Kidney (tissue), 14 donors: ENCODE results near the gene OSGEPL1. TPM values are rescaled to one million over a fixed set of nuclear protein-coding genes. Genes with fewer than 3 reads are reported as not detected.

Source experiments
- DNase-seq, 5 donors: peaks; one replicate each; pipeline ENCODE4 v3.0.0-alpha.2; 2013 to 2020
- FAIRE-seq: peaks from 2 replicates; lab custom pipeline; 2012; peaks lifted over from hg19 to GRCh38; lab: Jason Lieb, UNC
- H3K27ac ChIP-seq, 2 donors: one replicate each; pipeline ENCODE4 v1.7.0; 2013; ENCODE audit warnings: low read depth in 2 of 2, low read length in 2 of 2, inconsistent platforms in 1 of 2
- H3K27me3 ChIP-seq: one replicate; pipeline ENCODE4 v1.7.1; 2013; ENCODE audit warnings: low read length, inconsistent platforms; ENCODE audit not compliant: control insufficient read depth, insufficient read depth
- H3K36me3 ChIP-seq, 3 donors: one replicate each; pipeline versions ENCODE4 v1.7.0 to v1.7.1; 2013; ENCODE audit warnings: low read length in 3 of 3, control low read depth in 1 of 3, inconsistent platforms in 1 of 3; ENCODE audit not compliant: insufficient read depth in 3 of 3, control insufficient read depth in 2 of 3
- H3K4me1 ChIP-seq, 3 donors: one replicate each; pipeline versions ENCODE4 v1.7.0 to v1.7.1; 2013; ENCODE audit warnings: low read length in 3 of 3, inconsistent platforms in 1 of 3, low read depth in 1 of 3; ENCODE audit not compliant: control insufficient read depth in 2 of 3, insufficient read depth in 2 of 3
- H3K4me3 ChIP-seq, 3 donors: one replicate each; pipeline versions ENCODE4 v1.7.0 to v1.8.1; 2013; ENCODE audit warnings: low read length in 3 of 3, control low read depth in 1 of 3, inconsistent platforms in 1 of 3
- H3K9ac ChIP-seq, 3 donors: one replicate each; pipeline versions ENCODE4 v1.7.0 to v1.7.1; 2013; ENCODE audit warnings: low read length in 3 of 3, control low read depth in 1 of 3, inconsistent platforms in 1 of 3
- H3K9me3 ChIP-seq, 3 donors: one replicate each; pipeline versions ENCODE4 v1.7.0 to v1.7.1; 2013; ENCODE audit warnings: low read length in 3 of 3, control low read depth in 1 of 3, inconsistent platforms in 1 of 3; ENCODE audit not compliant: control insufficient read depth in 2 of 3, insufficient read depth in 1 of 3
- intact Hi-C: fragments of 100-400 bp; cut with DNase I; formaldehyde crosslinking; loops from one replicate; pipeline ENCODE4 v1.11.1; 2022
- polyA plus RNA-seq: library from polyadenylated mRNA; stranded (reverse); fragments of 350-450 nt; fragmentation: Illumina TruSeq; extraction: RNeasy Lipid Tissue Mini Kit (QIAGEN cat#74804); gene quantifications from one replicate; pipeline ENCODE4 v1.2.3, GENCODE V29; 2014; ENCODE audit warnings: low read depth, low replicate concordance; ENCODE audit not compliant: insufficient read depth
- total RNA-seq: library from RNA; stranded (reverse); fragmentation: NEBNext Ultra II Directional; extraction: Animal tissue kit (Norgen Biotek cat#: 25700); gene quantifications from one replicate; pipeline ENCODE4 v1.2.1, GENCODE V29; 2021
- TF ChIP-seq, protein P1 (sequence below): IDR thresholded peaks from 3 replicates; pipeline ENCODE4 v1.5.1; 2012; ENCODE audit warnings: mild to moderate bottlenecking, moderate library complexity, borderline replicate concordance; ENCODE audit not compliant: insufficient read depth; ENCODE audit errors: extremely low read depth
- donor health status: control.
- donor health status: control.
- donor health status: control.
- donor health status: control.
- donor health status: control.
- donor health status: DM: yes; HTN: yes; CAD: no.
- donor health status: Normal renal cell carcinoma (clear cell type).

OSGEPL1 gene
- total and polyA plus RNA-seq, 2 donors from 2014 or later: 6.7 to 8.0 TPM

DNA sequence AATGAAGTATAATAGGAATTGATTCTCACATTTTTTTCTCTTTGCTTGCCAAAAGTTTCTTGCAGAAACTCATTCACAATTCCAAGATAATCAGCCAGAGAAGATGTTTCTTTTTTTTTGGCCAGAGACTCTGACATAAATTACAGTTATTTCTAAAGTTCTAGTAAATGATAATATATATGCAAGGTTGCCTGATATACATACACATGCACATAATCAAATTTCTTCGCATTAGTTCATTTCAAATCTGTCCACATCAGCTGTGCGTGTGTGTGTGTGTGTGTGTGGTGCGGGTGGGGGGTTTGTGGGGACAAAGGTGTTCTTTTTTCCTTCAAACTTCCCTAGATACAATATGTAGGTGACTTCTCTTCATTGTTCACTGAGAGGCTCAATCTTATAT is 33.2 kb downstream of the OSGEPL1 start:
- DNase-seq (no peak), FAIRE-seq (no peak)
- no peak overlapping the region for H3K27ac ChIP-seq
- no peaks in the 10 kb centered on the region for H3K36me3 ChIP-seq
- H3K9me3 ChIP-seq: no peaks in the 10 kb centered on the region
- H3K27me3 ChIP-seq: no peaks in the 10 kb centered on the region
- H3K9ac ChIP-seq: no peak overlapping the region
- intact Hi-C loops: no loop called here
- H3K4me1 ChIP-seq: no peaks in the 10 kb centered on the region
- TF ChIP-seq, protein P1, sequence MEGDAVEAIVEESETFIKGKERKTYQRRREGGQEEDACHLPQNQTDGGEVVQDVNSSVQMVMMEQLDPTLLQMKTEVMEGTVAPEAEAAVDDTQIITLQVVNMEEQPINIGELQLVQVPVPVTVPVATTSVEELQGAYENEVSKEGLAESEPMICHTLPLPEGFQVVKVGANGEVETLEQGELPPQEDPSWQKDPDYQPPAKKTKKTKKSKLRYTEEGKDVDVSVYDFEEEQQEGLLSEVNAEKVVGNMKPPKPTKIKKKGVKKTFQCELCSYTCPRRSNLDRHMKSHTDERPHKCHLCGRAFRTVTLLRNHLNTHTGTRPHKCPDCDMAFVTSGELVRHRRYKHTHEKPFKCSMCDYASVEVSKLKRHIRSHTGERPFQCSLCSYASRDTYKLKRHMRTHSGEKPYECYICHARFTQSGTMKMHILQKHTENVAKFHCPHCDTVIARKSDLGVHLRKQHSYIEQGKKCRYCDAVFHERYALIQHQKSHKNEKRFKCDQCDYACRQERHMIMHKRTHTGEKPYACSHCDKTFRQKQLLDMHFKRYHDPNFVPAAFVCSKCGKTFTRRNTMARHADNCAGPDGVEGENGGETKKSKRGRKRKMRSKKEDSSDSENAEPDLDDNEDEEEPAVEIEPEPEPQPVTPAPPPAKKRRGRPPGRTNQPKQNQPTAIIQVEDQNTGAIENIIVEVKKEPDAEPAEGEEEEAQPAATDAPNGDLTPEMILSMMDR: no peak
- H3K4me3 ChIP-seq: no peak overlapping the region

DNA sequence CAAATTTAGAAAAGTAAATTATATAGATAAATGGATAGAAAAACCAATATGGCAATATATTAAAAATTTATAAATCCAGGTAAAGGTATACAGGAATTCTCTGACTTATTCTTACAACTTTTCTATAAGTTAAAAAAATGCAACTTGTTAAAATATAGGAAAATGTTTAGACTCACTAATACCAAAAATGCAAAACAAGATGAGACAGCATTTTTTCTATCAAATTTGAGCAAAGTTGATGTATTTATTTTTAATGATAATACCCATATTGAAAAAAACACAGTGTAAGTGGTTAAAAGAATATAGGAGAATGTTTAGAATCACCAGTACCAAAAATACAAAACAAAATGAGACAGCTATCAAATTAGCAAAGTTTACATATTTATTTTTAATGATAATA is 35.7 kb downstream of the OSGEPL1 start:
- Histone ChIP-seq H3K36me3 (no peaks in the 10 kb centered on the region), H3K27ac (no peak overlapping the region), H3K9me3 (no peaks in the 10 kb centered on the region), H3K4me1 (no peaks in the 10 kb centered on the region), H3K4me3 (no peak overlapping the region), H3K27me3 (no peaks in the 10 kb centered on the region), H3K9ac (no peak overlapping the region)
- DNase-seq: no peak
- intact Hi-C loops: no loop called here
- FAIRE-seq: no peak
- TF ChIP-seq, protein P1: no peak

DNA sequence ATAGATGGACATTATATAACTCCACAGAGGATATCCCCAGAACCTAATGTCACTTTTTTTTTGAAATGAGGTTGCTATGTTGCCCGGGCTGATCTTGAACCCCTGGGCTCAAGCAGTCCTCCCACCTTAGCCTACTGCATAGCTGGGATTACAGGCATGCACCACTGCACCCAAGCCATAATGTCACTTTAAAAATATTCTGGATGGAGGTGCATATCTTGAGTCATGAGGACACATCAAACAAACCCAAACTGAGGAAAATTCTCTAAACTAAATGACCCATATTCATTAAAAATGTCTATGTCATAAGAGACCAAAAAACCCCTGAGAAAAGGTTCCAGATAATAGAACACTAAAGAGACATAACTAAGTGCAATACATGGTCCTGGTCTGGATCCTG is 36.3 kb downstream of the OSGEPL1 start:
- H3K36me3 ChIP-seq: no peaks in the 10 kb centered on the region
- no peak for DNase-seq
- H3K9me3 ChIP-seq: no peaks in the 10 kb centered on the region
- H3K4me3 ChIP-seq: no peak overlapping the region
- H3K27me3 ChIP-seq: no peaks in the 10 kb centered on the region
- H3K27ac ChIP-seq: no peak overlapping the region
- H3K9ac ChIP-seq: no peak overlapping the region
- no peaks in the 10 kb centered on the region for H3K4me1 ChIP-seq
- TF ChIP-seq, protein P1: no peak
- intact Hi-C loops: no loop called here
- FAIRE-seq: no peak

DNA sequence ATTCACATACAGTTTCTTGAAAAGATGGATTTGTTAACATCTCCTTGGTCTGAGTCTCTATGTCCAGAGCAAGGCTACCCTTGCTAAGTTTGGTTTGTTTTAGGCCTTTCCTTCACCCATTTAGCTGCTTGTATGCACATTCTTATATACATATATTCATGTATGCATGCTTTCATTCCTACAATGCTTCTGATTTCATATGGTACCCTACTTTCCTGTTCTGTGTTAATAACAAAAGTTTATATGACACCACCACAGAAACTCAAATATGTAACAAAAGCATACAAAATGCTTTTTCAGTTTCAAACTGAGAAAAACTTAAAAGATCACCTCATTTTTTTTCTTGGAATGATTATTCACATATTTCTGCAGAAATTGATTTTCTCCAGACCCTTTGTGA is 39.4 kb downstream of the OSGEPL1 start:
- FAIRE-seq (no peak), DNase-seq (no peak)
- Histone ChIP-seq H3K4me1 (no peaks in the 10 kb centered on the region), H3K27ac (no peak overlapping the region), H3K9ac (no peak overlapping the region), H3K27me3 (no peaks in the 10 kb centered on the region), H3K9me3 (no peaks in the 10 kb centered on the region), H3K4me3 (no peak overlapping the region), H3K36me3 (no peaks in the 10 kb centered on the region)
- TF ChIP-seq, protein P1: no peak
- intact Hi-C loops: no loop called here
